ENCODE results near the gene LRRC3.
"Not testable (repeated sequence)": the region's sequence is repeated elsewhere in the genome, so short reads cannot be mapped to it uniquely, and the experiment has no call there.

The LRRC3 gene

GRCh38 chr21:44499211-44499560 is 43.9 kb downstream of the LRRC3 start:
- no peak for DNase-seq

GRCh38 chr21:44499631-44500030 is 44.3 kb downstream of the LRRC3 start:
- DNase-seq = no peak

- no peak for DNase-seq
Measured at GRCh38 chr21:44500111-44500510, 44.8 kb downstream of the LRRC3 start.

DNA sequence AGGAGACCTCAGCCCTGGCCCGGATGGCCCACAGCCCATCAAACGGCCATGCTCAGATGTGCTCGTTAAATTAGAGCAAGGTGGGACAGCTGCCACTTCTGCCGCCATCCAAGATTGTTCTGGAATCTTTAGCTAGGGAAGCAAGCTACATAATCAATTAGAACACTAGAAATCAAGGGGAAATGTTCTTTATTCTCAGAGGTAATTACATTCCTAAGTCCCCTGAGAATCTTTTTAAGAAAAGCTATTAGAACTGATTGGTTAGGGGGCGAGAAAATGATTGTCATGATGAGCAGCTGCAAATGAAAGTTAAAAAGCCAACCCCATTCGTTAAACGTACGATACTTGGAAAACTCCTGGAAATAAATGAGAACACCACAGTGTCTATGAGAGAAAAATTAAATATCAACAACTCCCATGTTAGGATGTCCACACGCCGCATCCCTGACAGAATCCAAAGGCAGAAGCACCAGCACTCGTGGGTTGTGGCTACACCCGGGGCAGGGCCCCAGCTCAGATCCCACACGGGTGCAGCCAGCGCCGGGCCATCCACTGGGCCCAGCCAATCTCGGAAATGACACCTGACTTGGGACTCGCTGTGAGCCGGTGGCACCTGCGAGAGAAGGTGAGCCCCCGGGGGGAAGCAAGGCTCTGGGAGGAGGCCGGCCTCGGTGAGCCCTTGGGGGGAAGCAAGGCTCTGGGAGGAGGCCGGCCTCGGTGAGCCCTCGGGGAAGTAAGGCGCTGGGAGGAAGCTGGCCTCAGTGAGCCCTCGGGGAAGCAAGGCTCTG is 47.1 kb downstream of the LRRC3 start:
- no peak for DNase-seq

- not testable (repeated sequence) for DNase-seq
Measured at GRCh38 chr21:44503006-44503889, 47.9 kb downstream of the LRRC3 start.

DNA sequence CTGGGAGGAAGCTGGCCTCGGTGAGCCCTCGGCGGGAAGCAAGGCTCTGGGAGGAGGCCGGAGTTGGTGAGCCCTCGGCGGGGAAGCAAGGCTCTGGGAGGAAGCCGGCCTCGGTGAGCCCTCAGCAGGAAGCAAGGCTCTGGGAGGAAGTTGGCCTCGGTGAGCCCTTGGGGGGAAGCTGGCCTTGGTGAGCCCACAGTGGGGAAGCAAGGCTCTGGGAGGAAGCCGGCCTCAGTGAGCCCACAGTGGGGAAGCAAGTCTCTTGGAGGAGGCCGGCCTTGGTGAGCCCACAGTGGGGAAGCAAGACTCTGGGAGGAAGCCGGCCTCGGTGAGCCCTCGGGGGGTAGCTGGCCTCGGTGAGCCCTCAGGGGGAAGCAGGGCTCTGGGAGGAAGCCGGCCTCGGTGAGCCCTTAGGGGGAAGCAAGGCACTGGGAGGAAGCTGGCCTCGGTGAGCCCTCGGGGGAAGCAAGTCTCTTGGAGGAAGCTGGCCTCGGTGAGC is 48.6 kb downstream of the LRRC3 start:
- peak; percentile 21 for DNase-seq

- DNase-seq = no peak
Measured at GRCh38 chr21:44505673-44506278, 50.5 kb downstream of the LRRC3 start.

- no peak for DNase-seq
Measured at GRCh38 chr21:44506279-44507255, 51.3 kb downstream of the LRRC3 start.

- no peak for DNase-seq
Measured at GRCh38 chr21:44507673-44508425, 52.5 kb downstream of the LRRC3 start.

- no peak for DNase-seq
Measured at GRCh38 chr21:44508426-44508710, 53.1 kb downstream of the LRRC3 start.

DNA sequence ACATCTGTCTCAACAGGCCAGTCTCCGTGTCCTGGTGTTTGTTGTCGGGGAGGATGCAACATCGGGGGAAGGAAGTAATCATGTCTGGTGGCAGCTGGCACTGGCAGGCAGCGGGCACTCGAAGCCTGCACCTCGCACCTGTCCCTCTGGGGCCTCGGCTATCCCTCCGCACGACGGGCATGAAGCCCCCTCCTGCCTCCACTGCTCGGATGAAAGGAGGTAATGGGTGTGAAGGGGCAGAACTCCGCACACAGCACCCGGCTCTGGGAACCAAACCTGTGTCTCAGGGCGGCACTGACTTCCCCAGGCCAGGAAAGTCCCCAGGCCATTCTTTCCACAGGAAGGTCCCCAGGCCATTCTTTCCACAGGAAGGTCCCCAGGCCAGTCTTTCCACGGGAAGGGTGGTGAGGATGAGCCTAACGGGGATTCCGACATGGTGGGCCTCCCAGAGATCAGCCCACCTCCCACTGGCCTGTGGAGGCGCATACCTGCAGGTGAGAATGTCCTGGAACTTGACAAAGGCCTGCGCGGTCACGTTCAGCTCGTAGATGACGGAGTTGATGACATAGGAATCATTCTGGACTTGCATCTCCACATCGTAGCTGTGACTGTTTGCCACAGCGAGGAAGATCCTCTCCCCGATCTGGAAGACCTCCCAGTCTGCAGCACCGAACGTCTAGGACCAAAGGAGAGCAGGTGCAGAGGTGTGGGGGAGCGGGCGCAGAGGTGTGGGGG is 53.6 kb downstream of the LRRC3 start:
- no peak for DNase-seq

- DNase-seq = no peak
Measured at GRCh38 chr21:44509539-44509938, 54.2 kb downstream of the LRRC3 start.

GRCh38 chr21:44510109-44510507 is 54.8 kb downstream of the LRRC3 start:
- DNase-seq = no peak

DNA sequence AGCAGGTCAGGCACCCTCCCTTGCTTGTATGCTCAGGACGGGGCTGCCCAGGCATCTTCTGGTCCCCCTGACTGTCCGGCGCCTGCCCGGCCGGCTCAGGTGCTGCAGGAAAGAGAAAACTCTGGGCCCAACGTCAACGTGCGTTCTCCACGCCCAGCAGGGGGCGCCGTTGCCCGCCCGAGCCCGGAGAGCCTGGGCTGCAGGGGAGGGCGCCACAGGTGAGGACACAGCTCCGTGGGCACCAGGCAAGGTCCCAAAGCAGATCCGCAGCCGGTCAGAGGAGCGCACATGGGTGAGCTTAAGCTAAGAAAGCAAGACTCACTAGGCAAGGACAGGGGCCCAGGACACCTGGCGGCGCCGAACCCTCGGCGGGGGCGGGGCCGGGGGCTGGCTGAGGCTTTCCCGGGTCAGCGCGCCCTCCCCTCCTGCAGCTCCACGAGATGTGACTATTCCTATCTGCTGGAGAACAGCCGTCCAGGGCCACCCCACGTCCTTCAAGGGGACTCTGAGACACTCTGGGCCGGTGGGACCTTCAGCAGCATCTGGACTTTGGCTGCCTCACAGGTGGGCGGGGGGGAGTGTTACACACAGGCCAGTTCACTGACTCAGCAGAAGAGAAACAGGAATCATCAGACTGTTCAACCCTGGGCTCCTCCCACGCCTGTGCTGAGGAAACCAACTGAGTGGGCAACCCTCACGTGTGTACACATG is 55.4 kb downstream of the LRRC3 start:
- DNase-seq = peak; percentile 87

DNA sequence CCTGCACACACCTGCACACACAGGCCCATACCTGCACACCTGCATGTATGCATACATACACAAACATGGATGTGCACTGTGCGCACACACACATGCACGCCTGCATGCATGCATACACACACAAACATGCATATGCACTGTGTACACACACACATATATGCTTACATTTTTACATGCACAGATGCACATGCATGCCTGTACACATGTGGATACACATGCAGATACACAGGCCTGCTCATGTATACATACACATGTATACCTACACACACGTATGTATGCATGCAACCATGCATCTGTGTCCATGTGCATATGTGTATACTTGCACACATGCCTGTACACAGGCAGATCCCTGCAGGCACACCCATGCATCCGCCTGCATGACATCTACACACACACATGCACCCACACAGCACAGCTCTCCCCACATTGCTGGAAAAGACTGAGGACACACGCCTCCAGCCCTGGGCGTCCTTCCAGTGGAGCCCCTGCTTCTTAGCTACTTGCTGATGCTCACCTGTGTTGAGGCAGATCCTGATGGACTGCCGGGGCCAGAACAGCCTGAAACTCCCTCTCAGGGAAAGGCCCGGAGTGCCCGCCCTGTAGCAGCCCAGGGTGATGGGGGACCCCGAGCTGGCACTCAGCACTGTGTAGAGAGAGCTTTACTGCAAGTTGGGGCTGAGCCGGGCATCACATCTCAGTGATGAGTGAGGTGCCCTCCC is 56.1 kb downstream of the LRRC3 start:
- DNase-seq = no peak
